Endothelial cell of umbilical vein (primary cell): ENCODE data around the gene AUTS2.

ENCODE experiments used
- EZH2 ChIP-seq: IDR thresholded peaks from 2 replicates; pipeline ENCODE4 v1.6.1; 2012; ENCODE audit warnings: borderline replicate concordance, low read depth, mild to moderate bottlenecking, moderate library complexity, low read length, inconsistent platforms; ENCODE audit not compliant: severe bottlenecking
- GATA2 ChIP-seq: IDR thresholded peaks from 2 replicates; pipeline ENCODE4 v1.7.0; 2011; ENCODE audit warnings: low read depth, mild to moderate bottlenecking, moderate library complexity, mixed read lengths, low read length; ENCODE audit not compliant: insufficient read length, insufficient read depth
- JUN ChIP-seq: IDR thresholded peaks from 2 replicates; pipeline ENCODE4 v1.6.1; 2011; ENCODE audit warnings: borderline replicate concordance, low read depth; ENCODE audit not compliant: insufficient read length, insufficient read depth
- MAX ChIP-seq: IDR thresholded peaks from 2 replicates; pipeline ENCODE4 v1.6.1; 2011; ENCODE audit not compliant: insufficient read depth, insufficient read length
- MYC ChIP-seq: IDR thresholded peaks from one replicate; pipeline ENCODE4 v1.6.1; 2011; ENCODE audit warnings: mild to moderate bottlenecking, low read depth, low read length
- POLR2A ChIP-seq: IDR thresholded peaks from 2 replicates; pipeline ENCODE4 v1.6.1; 2012; ENCODE audit warnings: low read depth, mild to moderate bottlenecking, control low read depth, low read length
- POLR2AphosphoS5 ChIP-seq: IDR thresholded peaks from 2 replicates; pipeline ENCODE4 v1.6.1; 2012; ENCODE audit warnings: low read depth, mild to moderate bottlenecking, control low read depth, low read length, moderate library complexity; ENCODE audit not compliant: insufficient read depth
- TF ChIP-seq, protein P1 (sequence below), 2 donors: IDR thresholded peaks; 1 replicate in 1 of 2; 2 replicates in 1 of 2; pipeline ENCODE4 v1.5.1; 2011; ENCODE audit warnings: low read length in 2 of 2, mild to moderate bottlenecking in 2 of 2, moderate library complexity in 2 of 2, control low read depth in 1 of 2, inconsistent platforms in 1 of 2, low read depth in 1 of 2; ENCODE audit not compliant: insufficient read depth in 1 of 2; ENCODE audit errors: extremely low read depth in 1 of 2

- TF ChIP-seq, protein P1, sequence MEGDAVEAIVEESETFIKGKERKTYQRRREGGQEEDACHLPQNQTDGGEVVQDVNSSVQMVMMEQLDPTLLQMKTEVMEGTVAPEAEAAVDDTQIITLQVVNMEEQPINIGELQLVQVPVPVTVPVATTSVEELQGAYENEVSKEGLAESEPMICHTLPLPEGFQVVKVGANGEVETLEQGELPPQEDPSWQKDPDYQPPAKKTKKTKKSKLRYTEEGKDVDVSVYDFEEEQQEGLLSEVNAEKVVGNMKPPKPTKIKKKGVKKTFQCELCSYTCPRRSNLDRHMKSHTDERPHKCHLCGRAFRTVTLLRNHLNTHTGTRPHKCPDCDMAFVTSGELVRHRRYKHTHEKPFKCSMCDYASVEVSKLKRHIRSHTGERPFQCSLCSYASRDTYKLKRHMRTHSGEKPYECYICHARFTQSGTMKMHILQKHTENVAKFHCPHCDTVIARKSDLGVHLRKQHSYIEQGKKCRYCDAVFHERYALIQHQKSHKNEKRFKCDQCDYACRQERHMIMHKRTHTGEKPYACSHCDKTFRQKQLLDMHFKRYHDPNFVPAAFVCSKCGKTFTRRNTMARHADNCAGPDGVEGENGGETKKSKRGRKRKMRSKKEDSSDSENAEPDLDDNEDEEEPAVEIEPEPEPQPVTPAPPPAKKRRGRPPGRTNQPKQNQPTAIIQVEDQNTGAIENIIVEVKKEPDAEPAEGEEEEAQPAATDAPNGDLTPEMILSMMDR (IDR thresholded peaks at IDR 0.05; ENCODE audit: extremely low read depth in 1 of 2, insufficient read depth in 1 of 2, low read depth in 1 of 2, low read length in 2 of 2), result no peak
- no peak for TF ChIP-seq MYC
- no peak for TF ChIP-seq EZH2
- TF ChIP-seq MAX, result no peak
- no peak for TF ChIP-seq POLR2AphosphoS5
- no peak for TF ChIP-seq POLR2A
- TF ChIP-seq JUN, result no peak
- no peak for TF ChIP-seq GATA2
Observed at GRCh38 chr7:70268179-70268578, 669.9 kb downstream of the AUTS2 start.
